Stimulated activated CD8-positive, alpha-beta memory T cell treated with anti-CD3 and anti-CD28 coated beads, Interleukin-15, amount 100 ng/mL, for 4 hours (primary cell): Measurements from ENCODE around the gene RAB3GAP1.

ENCODE experiments used
- DNase-seq, 2 donors: peaks; one replicate each; pipeline ENCODE4 v3.0.0-alpha.2; 2020; ENCODE audit warnings: low read depth in 2 of 2

The RAB3GAP1 gene

GRCh38 chr2:135163901-135164300 lies 111.8 kb downstream of the RAB3GAP1 start:
- no peak for DNase-seq

DNA sequence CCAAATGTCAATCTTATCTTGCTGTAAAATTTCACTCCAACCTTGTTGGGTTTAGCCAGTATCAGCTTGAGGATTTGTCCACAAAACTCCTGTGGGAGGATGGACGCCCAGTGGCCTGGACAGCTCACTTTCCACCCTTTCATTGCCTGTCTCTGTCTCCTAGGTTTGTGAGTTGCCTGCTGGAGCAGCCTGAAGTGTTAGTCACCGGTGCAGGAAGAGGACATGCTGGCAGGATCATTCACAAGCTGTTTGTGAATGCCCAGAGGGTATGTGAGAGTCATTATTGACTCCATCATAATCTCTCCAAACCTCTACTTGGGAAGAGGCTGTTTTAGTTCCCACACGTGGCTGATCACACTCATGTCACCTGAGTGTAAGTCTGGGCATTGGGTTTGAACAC lies 112.3 kb downstream of the RAB3GAP1 start:
- no peak for DNase-seq

DNA sequence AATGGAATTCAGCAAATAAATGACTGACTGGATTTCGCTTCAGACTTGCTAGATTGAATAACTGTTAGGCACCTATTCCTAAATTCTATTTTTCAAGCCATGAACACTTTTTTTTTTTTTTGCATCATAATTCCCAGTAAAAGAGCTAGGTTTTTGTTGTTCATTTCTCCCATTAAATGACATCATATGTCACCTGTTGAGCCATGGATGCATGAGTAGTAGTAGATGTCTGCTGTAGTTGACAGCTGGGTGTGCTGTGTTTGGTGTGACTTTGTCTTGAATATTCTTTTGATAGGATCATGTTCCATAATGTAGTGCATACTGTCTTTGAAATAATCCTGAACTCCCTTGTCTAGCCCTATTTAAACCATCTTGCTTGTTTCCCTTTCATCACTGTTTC lies 115.2 kb downstream of the RAB3GAP1 start:
- no peak for DNase-seq

DNA sequence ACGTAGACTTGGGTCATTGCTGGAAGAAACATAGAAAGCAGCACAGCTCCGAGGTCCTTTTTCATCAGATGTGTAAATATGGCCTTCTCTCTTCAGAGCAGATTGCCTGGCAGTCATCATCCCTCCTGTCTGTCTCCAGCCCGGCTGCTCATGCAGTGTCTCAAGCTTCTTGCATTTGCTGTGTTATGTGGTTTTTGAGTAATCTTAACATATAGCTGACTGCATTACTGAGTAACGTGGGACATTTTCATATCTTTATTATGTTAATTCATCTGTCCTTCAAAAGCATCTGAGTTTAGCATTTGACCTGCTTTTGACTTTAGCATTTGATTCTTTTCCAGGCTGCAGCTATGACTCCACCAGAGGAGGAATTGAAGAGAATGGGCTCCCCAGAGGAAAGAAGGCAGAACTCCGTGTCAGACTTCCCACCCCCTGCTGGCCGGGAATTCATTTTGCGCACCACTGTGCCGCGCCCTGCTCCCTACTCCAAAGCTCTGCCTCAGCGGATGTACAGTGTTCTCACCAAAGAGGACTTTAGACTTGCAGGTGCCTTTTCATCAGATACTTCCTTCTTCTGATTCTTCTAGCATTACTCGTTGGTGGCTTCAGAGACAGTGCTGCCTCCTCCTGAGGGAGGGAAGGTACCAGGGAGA lies 116.2 kb downstream of the RAB3GAP1 start:
- DNase-seq, result no peak

DNA sequence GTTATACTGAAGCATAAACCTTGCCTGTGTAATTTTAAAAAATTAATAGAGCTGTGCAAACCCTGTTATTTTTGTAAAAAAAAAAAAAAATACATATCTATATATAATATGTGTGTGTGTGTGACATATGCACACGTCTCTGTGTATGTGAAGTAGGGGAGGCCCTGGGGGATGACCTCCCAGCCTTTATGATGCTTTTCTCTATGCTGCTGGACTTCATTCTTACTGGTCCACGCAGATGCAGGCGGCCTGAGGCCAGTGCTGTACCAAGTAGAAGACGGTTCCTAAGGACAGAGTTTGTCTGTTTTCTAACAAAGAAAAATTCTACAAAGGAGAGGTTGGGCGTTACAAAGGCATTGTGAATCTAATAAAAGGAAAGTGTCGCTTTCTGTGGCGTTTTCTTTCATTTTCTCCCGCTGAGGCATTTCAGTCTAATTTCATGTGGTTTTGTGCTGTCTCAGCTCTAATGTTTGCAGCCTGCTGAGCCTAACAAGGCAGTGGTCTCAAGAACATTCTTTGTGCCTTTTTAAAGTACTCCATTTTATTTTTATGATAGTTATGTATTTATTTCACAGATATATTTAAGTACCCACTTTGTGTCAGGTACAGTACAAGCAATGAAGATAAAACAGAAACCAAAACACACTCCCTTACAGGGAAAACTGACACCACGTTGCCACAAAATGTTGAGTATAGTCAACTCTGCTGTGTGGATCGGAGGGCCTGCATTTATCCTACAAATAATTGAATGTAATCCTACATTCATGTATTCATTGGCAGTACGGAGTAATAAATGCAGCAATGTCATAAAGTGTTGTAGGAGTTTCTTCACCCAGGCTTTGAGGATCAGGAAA lies 118.0 kb downstream of the RAB3GAP1 start:
- no peak for DNase-seq

DNA sequence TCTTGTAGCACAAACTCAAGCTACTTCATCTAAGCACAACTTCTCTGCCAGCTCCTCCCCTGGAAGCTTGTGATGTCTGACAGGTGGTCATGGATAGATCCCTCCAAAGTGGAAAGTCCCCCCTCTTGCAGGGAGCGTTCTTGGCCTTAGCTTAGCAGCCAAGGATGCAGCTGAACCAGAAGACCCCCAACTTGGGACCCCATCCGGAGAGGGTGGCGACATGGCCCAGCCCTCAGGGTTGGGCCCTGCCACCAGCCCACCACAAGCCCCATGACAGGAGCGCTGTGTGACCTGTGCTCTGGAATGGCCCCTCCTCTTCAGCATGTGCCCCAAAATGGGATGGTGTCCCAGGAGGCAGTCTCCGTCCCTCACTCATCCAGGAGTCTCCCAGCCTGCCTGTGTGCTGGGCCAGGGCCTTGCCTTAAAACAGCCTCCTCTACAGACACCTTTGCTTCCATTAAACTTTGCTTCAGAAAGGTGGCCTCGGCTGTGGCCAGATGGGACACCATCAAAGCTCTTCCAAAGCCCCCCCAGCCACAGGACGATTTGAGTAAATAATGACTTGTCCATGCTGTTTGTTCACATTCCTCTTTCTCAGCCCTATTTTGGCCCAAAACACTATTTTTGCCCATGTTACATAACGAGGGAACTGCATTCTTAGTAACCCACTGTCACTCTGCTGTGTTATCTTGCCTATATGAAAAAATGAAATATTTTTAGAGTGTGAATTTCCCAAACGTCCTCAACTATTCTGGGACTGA lies 122.1 kb downstream of the RAB3GAP1 start:
- no peak for DNase-seq

- no peak for DNase-seq
Observed at GRCh38 chr2:135174810-135175093, 122.7 kb downstream of the RAB3GAP1 start.

DNA sequence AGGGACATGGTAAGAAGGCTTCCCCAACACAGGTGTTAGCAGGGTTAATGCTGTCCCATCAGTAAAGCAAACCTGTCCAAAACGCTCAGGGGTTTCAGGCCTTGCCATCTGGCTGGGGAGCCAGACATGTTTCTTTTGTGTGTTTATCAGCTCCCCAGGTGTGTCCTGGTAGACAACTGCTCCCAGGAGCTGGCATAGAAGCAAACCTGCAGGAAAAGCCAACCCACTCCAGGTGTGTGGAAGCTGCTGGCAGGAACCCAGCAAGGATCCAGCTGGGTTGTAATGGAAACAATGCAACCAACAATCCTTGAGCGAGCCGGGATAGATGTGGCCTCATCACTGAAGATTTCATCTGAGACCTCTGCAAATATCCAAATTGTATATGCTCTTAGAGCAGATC lies 123.1 kb downstream of the RAB3GAP1 start:
- no peak for DNase-seq

DNA sequence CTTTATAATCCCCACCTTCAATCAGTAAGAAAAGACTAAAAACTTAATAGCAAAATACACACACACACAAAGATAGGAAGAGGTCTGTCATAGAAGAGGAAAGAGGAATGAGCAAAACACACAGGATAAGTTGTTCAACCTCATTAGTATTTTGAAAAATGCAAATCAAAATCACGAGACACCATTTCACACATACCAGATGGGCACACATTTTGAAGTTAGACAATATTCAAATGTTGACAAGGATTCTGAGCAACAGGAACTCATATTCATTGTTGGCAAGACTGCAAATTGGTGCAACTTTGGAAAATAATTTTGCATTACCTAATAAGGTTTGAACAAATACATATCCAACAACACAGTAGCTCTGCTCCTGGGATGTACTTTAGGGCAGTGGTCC lies 127.6 kb downstream of the RAB3GAP1 start:
- DNase-seq, result no peak

DNA sequence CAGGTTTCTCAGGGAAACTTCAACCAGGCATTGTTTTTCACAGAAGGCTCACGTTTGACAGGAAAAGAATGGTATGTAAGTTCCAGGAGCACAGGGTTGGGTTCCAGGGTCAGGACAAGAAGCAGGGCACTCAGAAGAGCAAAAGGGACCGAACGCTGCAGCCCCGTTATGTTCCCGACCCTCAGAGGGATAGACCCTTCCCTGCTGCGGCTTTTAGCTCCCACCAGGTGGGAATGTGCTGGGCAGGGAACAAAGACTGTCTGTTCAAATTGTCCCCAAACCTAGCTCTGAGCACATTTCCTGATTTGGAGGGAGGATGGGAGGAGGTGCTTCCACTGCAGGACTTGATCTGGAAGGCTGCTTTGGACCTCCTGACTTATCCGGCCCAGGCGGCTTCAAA lies 130.1 kb downstream of the RAB3GAP1 start:
- no peak for DNase-seq

- DNase-seq, result no peak
Observed at GRCh38 chr2:135182601-135183000, 130.5 kb downstream of the RAB3GAP1 start.

DNA sequence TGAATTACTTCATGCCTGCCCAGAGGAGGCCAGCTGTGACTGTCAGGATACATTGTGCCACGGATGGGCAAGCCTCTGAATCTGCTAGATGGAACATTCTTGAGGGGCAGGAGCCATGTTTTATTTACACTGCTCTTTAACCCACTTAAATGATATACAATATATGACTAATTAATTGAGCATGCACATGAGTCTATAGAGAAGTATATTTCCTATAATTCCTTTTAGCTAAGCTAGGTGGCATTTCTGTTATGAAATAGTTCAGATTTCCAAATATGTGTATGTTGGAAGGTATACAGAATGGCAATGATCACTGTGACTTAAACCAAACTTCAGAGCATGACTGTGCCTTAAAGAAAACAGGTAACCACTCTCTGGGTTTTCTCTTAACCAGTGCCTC lies 131.7 kb downstream of the RAB3GAP1 start:
- DNase-seq, result no peak

- no peak for DNase-seq
Observed at GRCh38 chr2:135186054-135186453, 134.0 kb downstream of the RAB3GAP1 start.

DNA sequence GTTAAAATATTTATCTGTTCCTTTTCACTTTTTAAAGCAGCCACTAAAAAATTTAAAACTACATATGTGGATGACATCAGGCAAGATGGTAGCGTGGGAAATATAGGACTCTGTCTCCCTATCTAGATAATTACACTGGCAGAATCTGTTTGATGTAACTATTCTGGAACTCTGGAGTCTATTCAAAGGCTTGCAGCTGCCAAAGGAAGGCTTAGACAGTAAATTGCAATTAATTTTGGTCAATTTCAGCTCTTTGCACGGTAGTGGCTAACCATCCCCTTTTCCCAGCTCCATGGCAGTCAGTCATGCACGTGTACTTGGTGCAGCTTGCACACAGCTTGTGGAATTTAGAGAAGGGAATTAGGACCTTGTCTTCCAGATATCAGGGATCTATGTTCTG lies 135.2 kb downstream of the RAB3GAP1 start:
- no peak for DNase-seq

- DNase-seq, result no peak
Observed at GRCh38 chr2:135189148-135189547, 137.1 kb downstream of the RAB3GAP1 start.

GRCh38 chr2:135190799-135191198 lies 138.7 kb downstream of the RAB3GAP1 start:
- DNase-seq, result no peak

DNA sequence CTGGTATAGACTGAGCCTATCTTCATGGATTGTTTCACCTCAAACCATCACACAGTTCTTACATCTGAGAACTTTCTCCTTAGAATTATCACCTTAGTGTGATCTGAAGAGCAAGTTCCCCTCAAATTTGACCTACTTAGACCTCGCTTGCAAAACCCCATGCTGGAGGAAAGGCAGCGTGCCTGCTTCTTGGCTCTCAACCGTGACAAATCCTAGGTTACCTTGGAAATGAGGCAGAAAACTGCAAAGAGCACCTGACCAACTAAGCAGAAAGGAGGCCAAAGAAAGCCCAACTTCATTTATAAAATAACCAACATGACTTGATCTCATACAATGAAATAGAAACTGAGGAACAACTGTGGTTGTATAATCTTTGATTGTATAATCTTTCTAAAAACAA lies 146.4 kb downstream of the RAB3GAP1 start:
- no peak for DNase-seq

DNA sequence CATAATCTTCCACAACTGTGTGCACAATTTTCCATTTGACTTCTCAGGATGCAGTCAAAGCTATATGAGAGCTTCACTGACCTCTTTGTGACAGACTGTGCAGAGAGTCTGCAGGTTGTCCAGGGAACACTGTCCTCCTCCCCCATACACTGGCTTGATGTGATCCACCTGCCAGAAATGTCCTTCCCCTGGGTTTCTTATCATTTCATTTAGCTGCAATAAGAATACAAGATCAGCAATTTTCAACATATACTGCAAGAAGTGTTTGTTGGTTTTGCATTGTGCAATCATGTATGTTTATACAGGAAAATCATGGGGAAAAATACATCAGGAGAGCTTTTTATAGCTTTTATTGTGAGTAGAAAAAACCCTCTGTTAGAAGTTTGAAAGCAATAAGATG lies 150.7 kb downstream of the RAB3GAP1 start:
- DNase-seq, result no peak

DNA sequence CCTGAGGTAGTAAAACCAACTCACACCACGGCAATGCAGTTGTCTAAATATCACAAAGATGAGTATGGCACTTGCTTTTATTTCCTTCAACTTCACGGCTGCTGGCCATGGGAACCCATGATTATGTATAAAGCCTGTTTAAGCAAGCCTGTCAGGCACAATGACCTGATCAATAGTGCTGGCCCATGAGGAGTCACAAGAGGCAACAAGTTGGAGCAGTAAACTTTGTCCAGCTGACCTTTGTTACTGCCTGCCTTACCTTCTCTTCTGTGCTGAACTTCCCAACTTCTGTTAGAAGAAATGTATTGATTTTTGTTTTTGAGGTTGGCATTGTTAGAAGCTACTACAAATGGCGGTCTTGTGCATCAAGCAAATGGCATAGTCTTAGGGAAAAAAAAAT lies 151.9 kb downstream of the RAB3GAP1 start:
- no peak for DNase-seq

GRCh38 chr2:135208016-135208415 lies 155.9 kb downstream of the RAB3GAP1 start:
- DNase-seq, result no peak

- DNase-seq, result no peak
Observed at GRCh38 chr2:135212757-135213156, 160.7 kb downstream of the RAB3GAP1 start.

DNA sequence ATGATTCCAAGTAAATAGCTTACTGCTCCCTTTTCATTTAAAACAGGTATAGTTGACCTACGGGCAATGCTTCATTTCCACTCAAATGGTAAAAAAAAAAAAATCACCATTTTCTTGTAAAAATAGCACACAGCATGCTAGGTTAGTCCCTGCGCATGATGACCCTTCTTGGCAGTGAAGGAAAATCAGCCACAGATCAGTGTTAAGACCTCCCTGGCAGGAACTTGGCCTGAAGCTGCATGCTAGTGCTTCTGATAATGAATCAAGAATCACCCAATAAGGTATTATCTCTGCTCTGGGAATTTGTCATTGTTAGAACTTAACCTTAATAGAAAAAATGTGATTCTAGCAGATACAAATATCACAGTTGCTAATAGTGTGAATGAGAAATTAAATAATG lies 166.3 kb downstream of the RAB3GAP1 start:
- DNase-seq, result no peak

DNA sequence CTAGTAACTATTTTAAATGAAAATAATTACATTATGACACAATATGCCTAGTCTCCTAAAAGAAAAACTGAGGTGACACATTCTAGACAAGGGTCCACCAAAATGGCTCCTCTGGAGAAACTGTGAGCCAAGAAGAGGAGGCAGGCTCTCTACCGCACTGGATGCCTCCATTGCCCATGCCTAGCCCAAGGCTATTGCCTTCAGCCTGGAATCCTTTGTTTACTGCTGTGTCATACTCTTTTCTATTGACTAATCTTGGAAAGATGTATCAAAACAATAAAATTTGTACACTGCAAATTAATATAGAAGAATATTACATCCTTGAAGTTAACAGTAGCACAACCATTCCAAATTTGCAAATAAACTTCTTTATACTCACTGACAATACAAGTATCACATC lies 167.1 kb downstream of the RAB3GAP1 start:
- DNase-seq, result no peak
